Panc1 (cell line): ENCODE data around the gene STAC. TPM values are rescaled to one million over a fixed set of nuclear protein-coding genes. Genes with fewer than 3 reads are reported as not detected.

Experiments
- ATAC-seq: fragments of 200-7000 bp; cut with Tn5 transposase; 2 replicates; pipeline ENCODE4 v1.9.1; 2020; ENCODE audit warnings: mild to moderate bottlenecking, moderate library complexity
- BruUV-seq: library from RNA; stranded (reverse); fragments of 400-500 nt; replicated peaks from 2 replicates; lab custom pipeline; 2021; lab: Mats Ljungman, UMichigan
- CTCF ChIA-PET: fragments of 300-600 bp; sonication (Branson Sonifier 250); formaldehyde crosslinking; loops from one replicate; lab custom pipeline; 2022; ENCODE audit warnings: antibody characterized with exemption; lab: Charles Lee
- POLR2A ChIA-PET: fragments of 300-600 bp; sonication (Branson Sonifier 250); formaldehyde crosslinking; loops from one replicate; lab custom pipeline; 2022; ENCODE audit warnings: antibody characterized with exemption; lab: Charles Lee
- DNase-seq: peaks from one replicate; pipeline ENCODE4 v3.0.0-alpha.2; 2010; ENCODE audit warnings: low read depth, low spot score
- H3K27ac ChIP-seq: 2 replicates; pipeline ENCODE4 v1.5.1; 2011; ENCODE audit warnings: mild to moderate bottlenecking, low read length, inconsistent platforms
- H3K27me3 ChIP-seq: fragments of 200-500 bp; sonication (Bioruptor generic); 2 replicates; pipeline ENCODE4 v1.6.0; 2014; ENCODE audit warnings: low read length, inconsistent platforms; ENCODE audit not compliant: control insufficient read depth, insufficient read depth
- H3K36me3 ChIP-seq: fragments of 200-500 bp; sonication (Bioruptor generic); 2 replicates; pipeline ENCODE4 v1.5.1; 2014; ENCODE audit warnings: inconsistent platforms, mild to moderate bottlenecking, low read length, moderate library complexity; ENCODE audit not compliant: control insufficient read depth, insufficient read depth
- H3K4me1 ChIP-seq: 2 replicates; pipeline ENCODE4 v1.5.1; 2011; ENCODE audit warnings: inconsistent platforms, mild to moderate bottlenecking, low read length, moderate library complexity; ENCODE audit not compliant: control insufficient read depth, insufficient read depth
- H3K4me3 ChIP-seq, 2 experiments: 2 replicates each; pipeline ENCODE4 v1.5.1; 2011 to 2012; ENCODE audit warnings: low read depth in 2 of 2, low read length in 2 of 2, mild to moderate bottlenecking in 2 of 2, inconsistent platforms in 1 of 2, moderate library complexity in 1 of 2
- H3K9me3 ChIP-seq: fragments of 200-500 bp; sonication (Bioruptor generic); 2 replicates; pipeline ENCODE4 v1.5.1; 2014; ENCODE audit warnings: low read depth, mild to moderate bottlenecking, inconsistent platforms, low read length, moderate library complexity; ENCODE audit not compliant: control insufficient read depth, insufficient read depth
- POLR2AphosphoS5 ChIP-seq: IDR thresholded peaks from 2 replicates; pipeline ENCODE4 v1.6.1; 2012; ENCODE audit warnings: mild to moderate bottlenecking, low read depth, low read length, moderate library complexity
- SIN3A ChIP-seq: IDR thresholded peaks from 2 replicates; pipeline ENCODE4 v1.6.1; 2012; ENCODE audit warnings: low read depth, mild to moderate bottlenecking, low read length, moderate library complexity, borderline replicate concordance; ENCODE audit not compliant: insufficient read depth
- TCF7L2 ChIP-seq: IDR thresholded peaks from 2 replicates; pipeline ENCODE4 v1.6.1; 2011; ENCODE audit warnings: mild to moderate bottlenecking, low read depth, low read length, inconsistent platforms
- in situ Hi-C: cut with HindIII; loops from 2 replicates; pipeline ENCODE4 v1.10.0; 2016; ENCODE audit warnings: low sequenced_read_pairs, low pct_unique_long_range_greater_than_20kb
- intact Hi-C: fragments of 100-400 bp; cut with micrococcal nuclease; formaldehyde crosslinking; loops from one replicate; pipeline ENCODE4 v1.10.0; 2022; ENCODE audit not compliant: unreplicated experiment
- total RNA-seq: library from RNA; stranded (reverse); gene quantifications from one replicate; pipeline ENCODE4 v1.2.1, GENCODE V29; 2021; ENCODE audit not compliant: unreplicated experiment
- TF ChIP-seq, protein P1 (sequence below): fragments of 450-650 bp; IDR thresholded peaks from 2 replicates; pipeline ENCODE4 v1.5.1; 2017; ENCODE audit warnings: mild to moderate bottlenecking
- TF ChIP-seq, protein P2 (sequence below), 2 experiments: IDR thresholded peaks; 2 replicates each; pipeline ENCODE4 v1.6.1; 2011 to 2012; ENCODE audit warnings: low read depth in 2 of 2, control low read depth in 1 of 2, low read length in 1 of 2, mild to moderate bottlenecking in 1 of 2, moderate library complexity in 1 of 2; ENCODE audit not compliant: insufficient read depth in 1 of 2

Gene STAC
- total RNA-seq, 1 experiment from 2014 or later = 18.8 TPM

DNA sequence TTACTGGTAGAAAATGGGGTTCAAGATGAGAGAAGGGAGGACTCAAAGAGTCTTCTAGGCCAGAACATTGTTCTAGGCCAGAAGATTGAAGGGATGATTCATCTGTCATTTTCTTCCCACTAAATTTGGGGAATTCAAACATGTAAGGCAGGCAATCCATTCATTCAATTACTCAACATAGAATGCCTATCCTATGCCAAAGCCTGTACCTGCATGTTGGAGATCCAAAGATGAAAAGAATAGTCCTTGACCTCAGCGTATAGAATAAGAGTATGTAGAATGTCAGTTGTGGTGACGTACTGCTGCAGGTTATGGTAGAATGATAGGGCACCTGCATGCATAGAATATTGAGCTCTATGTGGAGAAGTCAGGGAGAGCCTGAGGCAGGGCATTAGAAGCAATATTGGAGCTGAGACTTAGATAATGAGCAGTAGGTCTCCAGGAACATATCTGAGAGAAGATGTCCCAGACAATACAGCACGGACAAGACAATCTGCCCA lies 49.7 kb downstream of the STAC start:
- intact Hi-C loops = no loop called here
- ATAC-seq (no peak), DNase-seq (no peak)
- Histone ChIP-seq H3K9me3 (no peaks in the 10 kb centered on the region), H3K27me3 (no peaks in the 10 kb centered on the region), H3K36me3 (no peaks in the 10 kb centered on the region), H3K4me1 (no peaks in the 10 kb centered on the region), H3K27ac (no peak overlapping the region), H3K4me3 (no peak overlapping the region)
- in situ Hi-C loops = no loop called here
- CTCF ChIA-PET = no interaction called here
- POLR2A ChIA-PET = no interaction called here
- no TSS peak for BruUV-seq
- no peak for TF ChIP-seq POLR2AphosphoS5
- TF ChIP-seq, protein P1, sequence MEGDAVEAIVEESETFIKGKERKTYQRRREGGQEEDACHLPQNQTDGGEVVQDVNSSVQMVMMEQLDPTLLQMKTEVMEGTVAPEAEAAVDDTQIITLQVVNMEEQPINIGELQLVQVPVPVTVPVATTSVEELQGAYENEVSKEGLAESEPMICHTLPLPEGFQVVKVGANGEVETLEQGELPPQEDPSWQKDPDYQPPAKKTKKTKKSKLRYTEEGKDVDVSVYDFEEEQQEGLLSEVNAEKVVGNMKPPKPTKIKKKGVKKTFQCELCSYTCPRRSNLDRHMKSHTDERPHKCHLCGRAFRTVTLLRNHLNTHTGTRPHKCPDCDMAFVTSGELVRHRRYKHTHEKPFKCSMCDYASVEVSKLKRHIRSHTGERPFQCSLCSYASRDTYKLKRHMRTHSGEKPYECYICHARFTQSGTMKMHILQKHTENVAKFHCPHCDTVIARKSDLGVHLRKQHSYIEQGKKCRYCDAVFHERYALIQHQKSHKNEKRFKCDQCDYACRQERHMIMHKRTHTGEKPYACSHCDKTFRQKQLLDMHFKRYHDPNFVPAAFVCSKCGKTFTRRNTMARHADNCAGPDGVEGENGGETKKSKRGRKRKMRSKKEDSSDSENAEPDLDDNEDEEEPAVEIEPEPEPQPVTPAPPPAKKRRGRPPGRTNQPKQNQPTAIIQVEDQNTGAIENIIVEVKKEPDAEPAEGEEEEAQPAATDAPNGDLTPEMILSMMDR = no peak

DNA sequence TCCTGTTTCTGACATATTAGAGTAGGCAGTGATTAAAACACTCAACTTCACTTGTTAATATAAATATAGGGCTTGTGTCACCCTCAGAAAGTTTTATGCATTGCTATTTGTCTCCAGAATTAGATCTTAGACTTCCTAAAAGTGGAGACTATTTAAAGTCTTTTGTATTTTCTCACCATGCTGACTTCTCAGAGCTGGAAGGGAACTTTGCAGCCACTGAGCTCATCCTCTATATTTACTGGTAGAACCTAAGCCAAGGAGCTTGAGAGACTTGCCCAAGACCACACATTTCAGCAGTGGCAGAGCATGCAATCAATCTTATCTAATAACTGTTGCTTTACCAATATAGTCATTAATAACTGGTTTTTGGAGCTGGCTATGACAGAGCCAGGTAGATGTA lies 53.2 kb downstream of the STAC start:
- in situ Hi-C loops = no loop called here
- no peak for DNase-seq
- CTCF ChIA-PET = no interaction called here

More for the DNA sequence above, 53.2 kb downstream of the STAC start:
- POLR2A ChIA-PET = no interaction called here
- Histone ChIP-seq H3K36me3 (no peaks in the 10 kb centered on the region), H3K4me1 (no peaks in the 10 kb centered on the region), H3K4me3 (no peak overlapping the region), H3K27ac (no peak overlapping the region), H3K27me3 (no peaks in the 10 kb centered on the region), H3K9me3 (no peaks in the 10 kb centered on the region)
- BruUV-seq = no TSS peak
- intact Hi-C loops = no loop called here
- no peak for ATAC-seq
- TF ChIP-seq POLR2AphosphoS5 = no peak
- TF ChIP-seq, protein P2, sequence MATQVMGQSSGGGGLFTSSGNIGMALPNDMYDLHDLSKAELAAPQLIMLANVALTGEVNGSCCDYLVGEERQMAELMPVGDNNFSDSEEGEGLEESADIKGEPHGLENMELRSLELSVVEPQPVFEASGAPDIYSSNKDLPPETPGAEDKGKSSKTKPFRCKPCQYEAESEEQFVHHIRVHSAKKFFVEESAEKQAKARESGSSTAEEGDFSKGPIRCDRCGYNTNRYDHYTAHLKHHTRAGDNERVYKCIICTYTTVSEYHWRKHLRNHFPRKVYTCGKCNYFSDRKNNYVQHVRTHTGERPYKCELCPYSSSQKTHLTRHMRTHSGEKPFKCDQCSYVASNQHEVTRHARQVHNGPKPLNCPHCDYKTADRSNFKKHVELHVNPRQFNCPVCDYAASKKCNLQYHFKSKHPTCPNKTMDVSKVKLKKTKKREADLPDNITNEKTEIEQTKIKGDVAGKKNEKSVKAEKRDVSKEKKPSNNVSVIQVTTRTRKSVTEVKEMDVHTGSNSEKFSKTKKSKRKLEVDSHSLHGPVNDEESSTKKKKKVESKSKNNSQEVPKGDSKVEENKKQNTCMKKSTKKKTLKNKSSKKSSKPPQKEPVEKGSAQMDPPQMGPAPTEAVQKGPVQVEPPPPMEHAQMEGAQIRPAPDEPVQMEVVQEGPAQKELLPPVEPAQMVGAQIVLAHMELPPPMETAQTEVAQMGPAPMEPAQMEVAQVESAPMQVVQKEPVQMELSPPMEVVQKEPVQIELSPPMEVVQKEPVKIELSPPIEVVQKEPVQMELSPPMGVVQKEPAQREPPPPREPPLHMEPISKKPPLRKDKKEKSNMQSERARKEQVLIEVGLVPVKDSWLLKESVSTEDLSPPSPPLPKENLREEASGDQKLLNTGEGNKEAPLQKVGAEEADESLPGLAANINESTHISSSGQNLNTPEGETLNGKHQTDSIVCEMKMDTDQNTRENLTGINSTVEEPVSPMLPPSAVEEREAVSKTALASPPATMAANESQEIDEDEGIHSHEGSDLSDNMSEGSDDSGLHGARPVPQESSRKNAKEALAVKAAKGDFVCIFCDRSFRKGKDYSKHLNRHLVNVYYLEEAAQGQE (IDR thresholded peaks at IDR 0.05; ENCODE audit: insufficient read depth in 1 of 2, low read depth in 2 of 2, low read length in 1 of 2) = no peak
- TF ChIP-seq SIN3A = no peak
- no peak for TF ChIP-seq TCF7L2
- TF ChIP-seq, protein P1 = no peak
